Spinal cord (tissue), 10 donors: ENCODE measurements around the gene CAD. TPM values are rescaled to one million over a fixed set of nuclear protein-coding genes. Genes with fewer than 3 reads are reported as not detected.
"Not testable (repeated sequence)": the region's sequence is repeated elsewhere in the genome, so short reads cannot be mapped to it uniquely, and the experiment has no call there.

Experiments used
- DNase-seq, 6 donors: peaks; one replicate each; pipeline versions ENCODE4 v3.0.0 to v3.0.0-alpha.2; 2013 to 2015; ENCODE audit warnings: low spot score in 6 of 6, low read depth in 4 of 6
- H3K27ac ChIP-seq: one replicate; pipeline ENCODE4 v1.5.1; 2013; ENCODE audit warnings: low read depth, low read length, control low read depth
- H3K27me3 ChIP-seq: one replicate; pipeline ENCODE4 v1.6.1; 2013; ENCODE audit warnings: low read length; ENCODE audit not compliant: control insufficient read depth, insufficient read depth
- H3K36me3 ChIP-seq: one replicate; pipeline ENCODE4 v1.6.1; 2013; ENCODE audit warnings: low read length; ENCODE audit not compliant: control insufficient read depth, insufficient read depth
- H3K4me1 ChIP-seq: one replicate; pipeline ENCODE4 v1.6.1; 2013; ENCODE audit warnings: low read length; ENCODE audit not compliant: control insufficient read depth, insufficient read depth
- H3K4me3 ChIP-seq: one replicate; pipeline ENCODE4 v1.5.1; 2013; ENCODE audit warnings: low read depth, low read length, control low read depth
- H3K9me3 ChIP-seq: one replicate; pipeline ENCODE4 v1.6.1; 2013; ENCODE audit warnings: low read length; ENCODE audit not compliant: control insufficient read depth, insufficient read depth
- WGBS: methylation state at CpG from one replicate; pipeline ENCODE4 v1.1.5; 2013; ENCODE audit warnings: missing lambda C conversion rate; ENCODE audit not compliant: insufficient coverage; 5-methylcytosine and 5-hydroxymethylcytosine counted together
- polyA plus RNA-seq, 2 donors: library from polyadenylated mRNA; unstranded; fragments of 120-200 nt; gene quantifications; one replicate each; pipeline ENCODE4 v1.2.1, GENCODE V29; 2013; ENCODE audit not compliant: insufficient read length in 2 of 2
- total RNA-seq, 2 donors: library from RNA; depleted of rRNA in 1 of 2; stranded (reverse); fragments of 120-200 nt in 1 of 2; fragments of >200 nt in 1 of 2; gene quantifications; one replicate each; pipeline versions ENCODE4 v1.2.3 to v1.2.4, GENCODE V29; 2013 to 2014
- donor health status: healthy.

CAD gene
- total and polyA plus RNA-seq, 4 donors: 26.5 to 49.2 (median 34.5) TPM

GRCh38 chr2:27198068-27198467 lies 19.1 kb upstream of the CAD start:
- H3K27ac ChIP-seq, DNase-seq, H3K4me3 ChIP-seq, H3K4me1 ChIP-seq, H3K9me3 ChIP-seq, H3K27me3 ChIP-seq: not testable (repeated sequence)
- no CpG with 5 or more reads among the region's 3 CpGs for WGBS
- H3K36me3 ChIP-seq: peaks cover 37% of the 10 kb centered on the region

- DNase-seq: no peak
- H3K27me3 ChIP-seq: no peaks in the 10 kb centered on the region
- 85% methylated on average over 2 of the region's 2 CpGs for WGBS
- H3K9me3 ChIP-seq: no peaks in the 10 kb centered on the region
- no peak overlapping the region for H3K4me3 ChIP-seq
- no peak overlapping the region for H3K27ac ChIP-seq
- peaks cover 40% of the 10 kb centered on the region for H3K36me3 ChIP-seq
- H3K4me1 ChIP-seq: no peaks in the 10 kb centered on the region
Measured at GRCh38 chr2:27198627-27199026, 18.5 kb upstream of the CAD start.

- Histone ChIP-seq H3K9me3 (no peaks in the 10 kb centered on the region), H3K27me3 (no peaks in the 10 kb centered on the region), H3K27ac (no peak overlapping the region), H3K4me3 (no peak overlapping the region), H3K36me3 (peaks cover 46% of the 10 kb centered on the region), H3K4me1 (no peaks in the 10 kb centered on the region)
- DNase-seq: no peak
- 100% methylated on average over 1 of the region's 2 CpGs for WGBS
Measured at GRCh38 chr2:27199241-27199640, 17.9 kb upstream of the CAD start.

- Histone ChIP-seq H3K27ac (no peak overlapping the region), H3K36me3 (peaks cover 70% of the 10 kb centered on the region), H3K9me3 (no peaks in the 10 kb centered on the region), H3K4me3 (no peak overlapping the region), H3K4me1 (no peaks in the 10 kb centered on the region), H3K27me3 (no peaks in the 10 kb centered on the region)
- 97% methylated on average over 7 of the region's 7 CpGs for WGBS
- no peak for DNase-seq
Measured at GRCh38 chr2:27201675-27202074, 15.5 kb upstream of the CAD start.

- no peaks in the 10 kb centered on the region for H3K9me3 ChIP-seq
- no peak overlapping the region for H3K4me3 ChIP-seq
- no peak overlapping the region for H3K27ac ChIP-seq
- 100% methylated on average over 1 of the region's 2 CpGs for whole genome bisulfite sequencing
- peaks cover 3% of the 10 kb centered on the region for H3K4me1 ChIP-seq
- H3K27me3 ChIP-seq: no peaks in the 10 kb centered on the region
- peaks cover 81% of the 10 kb centered on the region for H3K36me3 ChIP-seq
- DNase-seq: no peak
Measured at GRCh38 chr2:27202854-27203253, 14.3 kb upstream of the CAD start.

GRCh38 chr2:27203741-27204140 lies 13.4 kb upstream of the CAD start:
- Histone ChIP-seq H3K36me3 (peaks cover 90% of the 10 kb centered on the region), H3K27ac (no peak overlapping the region), H3K9me3 (no peaks in the 10 kb centered on the region), H3K4me1 (peaks cover 3% of the 10 kb centered on the region), H3K4me3 (no peak overlapping the region), H3K27me3 (no peaks in the 10 kb centered on the region)
- 95% methylated on average over 9 of the region's 9 CpGs for WGBS
- DNase-seq: no peak

- no peak overlapping the region for H3K27ac ChIP-seq
- DNase-seq: no peak
- no peaks in the 10 kb centered on the region for H3K9me3 ChIP-seq
- no peak overlapping the region for H3K4me3 ChIP-seq
- H3K27me3 ChIP-seq: no peaks in the 10 kb centered on the region
- peaks cover 84% of the 10 kb centered on the region for H3K36me3 ChIP-seq
- H3K4me1 ChIP-seq: peaks cover 3% of the 10 kb centered on the region
- 98% methylated on average over 8 of the region's 8 CpGs for WGBS
Measured at GRCh38 chr2:27204566-27204965, 12.6 kb upstream of the CAD start.

GRCh38 chr2:27205206-27205605 lies 12.0 kb upstream of the CAD start:
- Histone ChIP-seq H3K4me1 (peaks cover 3% of the 10 kb centered on the region), H3K27me3 (no peaks in the 10 kb centered on the region), H3K9me3 (no peaks in the 10 kb centered on the region), H3K4me3 (no peak overlapping the region), H3K36me3 (peaks cover 81% of the 10 kb centered on the region), H3K27ac (no peak overlapping the region)
- 89% methylated on average over 7 of the region's 8 CpGs for WGBS
- DNase-seq: no peak

- Histone ChIP-seq H3K4me3 (no peak overlapping the region), H3K9me3 (no peaks in the 10 kb centered on the region), H3K27me3 (no peaks in the 10 kb centered on the region), H3K4me1 (peaks cover 8% of the 10 kb centered on the region), H3K36me3 (peaks cover 70% of the 10 kb centered on the region), H3K27ac (no peak overlapping the region)
- DNase-seq: no peak
- WGBS: 100% methylated on average over 2 of the region's 6 CpGs
Measured at GRCh38 chr2:27206346-27206745, 10.8 kb upstream of the CAD start.

GRCh38 chr2:27208486-27209050 lies 8.6 kb upstream of the CAD start:
- peaks cover 51% of the 10 kb centered on the region for H3K36me3 ChIP-seq

More at GRCh38 chr2:27208486-27209050, 8.6 kb upstream of the CAD start:
- WGBS: 88% methylated on average over 3 of the region's 4 CpGs
- no peaks in the 10 kb centered on the region for H3K27me3 ChIP-seq
- no peak for DNase-seq
- peaks cover 16% of the 10 kb centered on the region for H3K4me1 ChIP-seq
- H3K27ac ChIP-seq: no peak overlapping the region
- no peaks in the 10 kb centered on the region for H3K9me3 ChIP-seq
- H3K4me3 ChIP-seq: no peak overlapping the region
